ENCODE measurements around the gene ANKRD13B. TPM values are rescaled to one million over a fixed set of nuclear protein-coding genes. Genes with fewer than 3 reads are reported as not detected.

Gene ANKRD13B
- total and polyA plus RNA-seq, 2 of the 13 experiments (the other 11 are each of a cell fraction or from before 2014, with no cell fraction given): 1.7 to 1.8 TPM

GRCh38 chr17:29593591-29594518, 923 bp downstream of the ANKRD13B start (continued):
- TF ChIP-seq, protein P1, sequence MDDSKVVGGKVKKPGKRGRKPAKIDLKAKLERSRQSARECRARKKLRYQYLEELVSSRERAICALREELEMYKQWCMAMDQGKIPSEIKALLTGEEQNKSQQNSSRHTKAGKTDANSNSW (CRISPR knock-in tag; IDR thresholded peaks at IDR 0.05; ENCODE audit: borderline replicate concordance): no peak
- TF ChIP-seq ZMYM4 (CRISPR knock-in tag; IDR thresholded peaks at IDR 0.05): no peak
- no peak for TF ChIP-seq RBAK (CRISPR knock-in tag; IDR thresholded peaks at IDR 0.05)
- TF ChIP-seq TBX2 (CRISPR knock-in tag; IDR thresholded peaks at IDR 0.05; ENCODE audit: borderline replicate concordance): no peak
- no peak for TF ChIP-seq TCF12 (IDR thresholded peaks at IDR 0.05)
- no peak for TF ChIP-seq TCF12 (CRISPR knock-in tag; IDR thresholded peaks at IDR 0.05)
- no peak for TF ChIP-seq ELF4 (CRISPR knock-in tag; IDR thresholded peaks at IDR 0.05; ENCODE audit: borderline replicate concordance)
- no peak for TF ChIP-seq ZNF280D (CRISPR knock-in tag; IDR thresholded peaks at IDR 0.05)
- TF ChIP-seq ZBTB44 (CRISPR knock-in tag; IDR thresholded peaks at IDR 0.05): no peak; the same call in 1 of the 2 replicates
- TF ChIP-seq DZIP1 (CRISPR knock-in tag; IDR thresholded peaks at IDR 0.05): no peak
- no peak for TF ChIP-seq ZNF264 (CRISPR knock-in tag; IDR thresholded peaks at IDR 0.05)
- TF ChIP-seq, protein P2, sequence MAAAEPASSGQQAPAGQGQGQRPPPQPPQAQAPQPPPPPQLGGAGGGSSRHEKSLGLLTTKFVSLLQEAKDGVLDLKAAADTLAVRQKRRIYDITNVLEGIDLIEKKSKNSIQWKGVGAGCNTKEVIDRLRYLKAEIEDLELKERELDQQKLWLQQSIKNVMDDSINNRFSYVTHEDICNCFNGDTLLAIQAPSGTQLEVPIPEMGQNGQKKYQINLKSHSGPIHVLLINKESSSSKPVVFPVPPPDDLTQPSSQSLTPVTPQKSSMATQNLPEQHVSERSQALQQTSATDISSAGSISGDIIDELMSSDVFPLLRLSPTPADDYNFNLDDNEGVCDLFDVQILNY (CRISPR knock-in tag; conservative IDR thresholded peaks at IDR 0.05): peak; percentile 74
- TF ChIP-seq ZNF629 (CRISPR knock-in tag; conservative IDR thresholded peaks at IDR 0.05): no peak
- TF ChIP-seq ZNF891 (CRISPR knock-in tag; IDR thresholded peaks at IDR 0.05): no peak
- no peak for TF ChIP-seq ZNF251 (CRISPR knock-in tag; IDR thresholded peaks at IDR 0.05)
- TF ChIP-seq, protein P3, sequence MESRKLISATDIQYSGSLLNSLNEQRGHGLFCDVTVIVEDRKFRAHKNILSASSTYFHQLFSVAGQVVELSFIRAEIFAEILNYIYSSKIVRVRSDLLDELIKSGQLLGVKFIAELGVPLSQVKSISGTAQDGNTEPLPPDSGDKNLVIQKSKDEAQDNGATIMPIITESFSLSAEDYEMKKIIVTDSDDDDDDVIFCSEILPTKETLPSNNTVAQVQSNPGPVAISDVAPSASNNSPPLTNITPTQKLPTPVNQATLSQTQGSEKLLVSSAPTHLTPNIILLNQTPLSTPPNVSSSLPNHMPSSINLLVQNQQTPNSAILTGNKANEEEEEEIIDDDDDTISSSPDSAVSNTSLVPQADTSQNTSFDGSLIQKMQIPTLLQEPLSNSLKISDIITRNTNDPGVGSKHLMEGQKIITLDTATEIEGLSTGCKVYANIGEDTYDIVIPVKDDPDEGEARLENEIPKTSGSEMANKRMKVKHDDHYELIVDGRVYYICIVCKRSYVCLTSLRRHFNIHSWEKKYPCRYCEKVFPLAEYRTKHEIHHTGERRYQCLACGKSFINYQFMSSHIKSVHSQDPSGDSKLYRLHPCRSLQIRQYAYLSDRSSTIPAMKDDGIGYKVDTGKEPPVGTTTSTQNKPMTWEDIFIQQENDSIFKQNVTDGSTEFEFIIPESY (CRISPR knock-in tag; IDR thresholded peaks at IDR 0.05): peak; percentile 31; the same call in 1 of the 2 replicates

Measured in HepG2 (cell line).